GM12878 (cell line): ENCODE results near the gene CACNG3. TPM values are rescaled to one million over a fixed set of nuclear protein-coding genes. Genes with fewer than 3 reads are reported as not detected.

ENCODE experiments used
- ATAC-seq: fragments of 200-7000 bp; cut with Tn5 transposase; 3 replicates; pipeline ENCODE4 v1.9.1; 2020; ENCODE audit warnings: mild to moderate bottlenecking, moderate library complexity
- BruUV-seq: library from RNA; stranded (reverse); fragments of 400-500 nt; replicated peaks from 2 replicates; lab custom pipeline; 2021; lab: Mats Ljungman, UMichigan
- CTCF ChIA-PET: fragments of 300-600 bp; sonication (Branson Sonifier 250); formaldehyde crosslinking; extraction: SDS; loops from one replicate; lab custom pipeline; 2021; ENCODE audit warnings: inconsistent platforms; lab: Yijun Ruan, JAX
- POLR2A ChIA-PET: fragments of 350-600 bp; formaldehyde crosslinking; extraction: SDS; loops from one replicate; lab custom pipeline; 2021; ENCODE audit warnings: inconsistent platforms; lab: Charles Lee
- RAD21 ChIA-PET: fragments of 300-600 bp; sonication (Branson Sonifier 250); formaldehyde crosslinking; loops from one replicate; lab custom pipeline; 2023; ENCODE audit warnings: antibody characterized with exemption; ENCODE audit not compliant: unreplicated experiment; lab: Charles Lee
- SMC1A ChIA-PET: fragments of 300-600 bp; sonication (Branson Sonifier 250); formaldehyde crosslinking; loops from one replicate; lab custom pipeline; 2023; ENCODE audit not compliant: unreplicated experiment, uncharacterized antibody; lab: Charles Lee
- DNase-seq: peaks from one replicate; pipeline ENCODE4 v3.0.0-alpha.2; 2011; ENCODE audit warnings: low read depth, low spot score
- FAIRE-seq: peaks from 3 replicates; lab custom pipeline; 2011; peaks lifted over from hg19 to GRCh38; lab: Jason Lieb, UNC
- H2AFZ ChIP-seq: 2 replicates; pipeline ENCODE4 v1.6.0; 2011; ENCODE audit warnings: low read depth, low read length, control low read depth; ENCODE audit not compliant: control insufficient read depth
- H3K27ac ChIP-seq: 2 replicates; pipeline ENCODE4 v1.5.1; 2011; ENCODE audit warnings: control low read depth; ENCODE audit not compliant: control insufficient read depth, insufficient read depth
- H3K27me3 ChIP-seq, 2 experiments: replicated peaks in 1 of 2; 2 replicates each; pipeline versions ENCODE4 v1.6.0 to v1.6.1; 2011; ENCODE audit warnings: low read length in 1 of 2; ENCODE audit not compliant: control insufficient read depth in 2 of 2, insufficient read depth in 2 of 2
- H3K36me3 ChIP-seq, 2 experiments: 2 replicates each; pipeline ENCODE4 v1.5.1; 2011; ENCODE audit warnings: low read length in 1 of 2; ENCODE audit not compliant: control insufficient read depth in 2 of 2, insufficient read depth in 2 of 2
- H3K4me1 ChIP-seq: 2 replicates; pipeline ENCODE4 v1.6.1; 2011; ENCODE audit warnings: mild to moderate bottlenecking, low read length, moderate library complexity, mixed read lengths; ENCODE audit not compliant: control insufficient read depth, insufficient read depth
- H3K4me2 ChIP-seq: 2 replicates; pipeline ENCODE4 v1.6.0; 2011; ENCODE audit warnings: control low read depth; ENCODE audit not compliant: control insufficient read depth, insufficient read depth
- H3K4me3 ChIP-seq: fragments of 200-600 bp; sonication (generic); 2 replicates; pipeline ENCODE4 v1.5.1; 2016
- H3K79me2 ChIP-seq: 2 replicates; pipeline ENCODE4 v1.6.0; 2011; ENCODE audit warnings: low read length; ENCODE audit not compliant: control insufficient read depth, insufficient read depth
- H3K9ac ChIP-seq: 2 replicates; pipeline ENCODE4 v1.8.0; 2011; ENCODE audit warnings: low read length, control low read depth, mixed read lengths; ENCODE audit not compliant: control insufficient read depth, insufficient read depth
- H3K9me3 ChIP-seq: replicated peaks from 3 replicates; pipeline ENCODE4 v1.5.1; 2011; ENCODE audit warnings: mild to moderate bottlenecking, low read length; ENCODE audit not compliant: control insufficient read depth, insufficient read depth
- H4K20me1 ChIP-seq: 2 replicates; pipeline ENCODE4 v1.6.0; 2011; ENCODE audit not compliant: control insufficient read depth, insufficient read depth
- CUX1 ChIP-seq: IDR thresholded peaks from 2 replicates; pipeline ENCODE4 v1.6.1; 2012; ENCODE audit warnings: improper control_type of control experiment, low read depth, low read length; ENCODE audit not compliant: insufficient replicate concordance
- MXI1 ChIP-seq: fragments of 150-350 bp; IDR thresholded peaks from 2 replicates; pipeline ENCODE4 v1.6.1; 2011; ENCODE audit warnings: low read depth, mild to moderate bottlenecking, inconsistent platforms, low read length, improper control_type of control experiment
- PAX5 ChIP-seq: IDR thresholded peaks from 2 replicates; pipeline ENCODE4 v1.6.1; 2011; ENCODE audit warnings: low read depth, low read length, borderline replicate concordance
- RCOR1 ChIP-seq: conservative IDR thresholded peaks from 2 replicates; pipeline ENCODE4 v1.6.1; 2012; ENCODE audit warnings: low read depth, low read length, improper control_type of control experiment
- SUZ12 ChIP-seq: fragments of 200-600 bp; sonication (generic); IDR thresholded peaks from one replicate; pipeline ENCODE4 v1.6.1; 2018; ENCODE audit warnings: antibody characterized with exemption, mild to moderate bottlenecking; ENCODE audit not compliant: unreplicated experiment
- TCF12 ChIP-seq: IDR thresholded peaks from 2 replicates; pipeline ENCODE4 v1.6.1; 2011; ENCODE audit warnings: low read depth, mild to moderate bottlenecking, low read length
- WRNIP1 ChIP-seq: IDR thresholded peaks from 2 replicates; pipeline ENCODE4 v1.6.1; 2011; ENCODE audit warnings: low read depth, low read length, improper control_type of control experiment, borderline replicate concordance
- ZNF24 ChIP-seq: fragments of 450-650 bp; IDR thresholded peaks from 2 replicates; pipeline ENCODE4 v1.6.1; 2017; ENCODE audit warnings: antibody characterized with exemption, mild to moderate bottlenecking
- WGBS: methylation state at CpG from one replicate; pipeline ENCODE4 v1.1.6; 2016; ENCODE audit warnings: low lambda C conversion rate; ENCODE audit not compliant: insufficient replicate concordance, insufficient coverage; ENCODE audit errors: missing lambda C conversion rate; 5-methylcytosine and 5-hydroxymethylcytosine counted together
- in situ Hi-C: fragments of 300-500 bp; cut with MboI; formaldehyde crosslinking; loops from 9 replicates; pipeline ENCODE4 v1.14.3; 2018; ENCODE audit warnings: mixed read lengths
- intact Hi-C: fragments of 100-400 bp; cut with micrococcal nuclease; formaldehyde crosslinking; loops from one replicate; pipeline ENCODE4 v1.14.2; 2022; ENCODE audit not compliant: unreplicated experiment
- polyA plus RNA-seq, 11 experiments: library from polyadenylated mRNA; depleted of rRNA in 4 of 11; unstranded in 6 of 11; stranded (reverse) in 5 of 11; fragments of >200 nt; fragmentation: Nextera tagmentation in 4 of 11; fragmentation: Illumina TruSeq in 1 of 11; extraction: Ambion mirVana in 4 of 11; extraction: Trizol in 1 of 11; gene quantifications; 1 replicate in 1 of 11; 2 replicates in 10 of 11; pipeline versions ENCODE4 v1.2.1 to v1.2.3, GENCODE V29; 2011 to 2016; ENCODE audit warnings: inconsistent platforms in 2 of 11, missing spikeins in 2 of 11, low read depth in 1 of 11
- total RNA-seq, 4 experiments: library from RNA; depleted of rRNA in 3 of 4; stranded (reverse); fragments of >200 nt in 3 of 4; fragmentation: Illumina TruSeq in 1 of 4; extraction: Trizol in 1 of 4; gene quantifications; 2 replicates each; pipeline versions ENCODE4 v1.2.1 to v1.2.3, GENCODE V29; 2013 to 2021

The CACNG3 gene
- total and polyA plus RNA-seq, 10 of the 15 experiments (the other 5 are each of a cell fraction or from before 2014, with no cell fraction given), result 0.04 TPM; not detected in 9

- FAIRE-seq (no peak), ATAC-seq (no peak), DNase-seq (no peak)
- H4K20me1 ChIP-seq, result no peaks in the 10 kb centered on the region
- no peaks in the 10 kb centered on the region for H3K9me3 ChIP-seq
- no peak overlapping the region for H3K4me3 ChIP-seq
- in situ Hi-C loops (no loop called here), intact Hi-C loops (no loop called here)
- H3K4me1 ChIP-seq, result no peaks in the 10 kb centered on the region
- no peak overlapping the region for H3K9ac ChIP-seq
- no peak overlapping the region for H2AFZ ChIP-seq
- no peak overlapping the region for H3K27ac ChIP-seq
- no peaks in the 10 kb centered on the region for H3K36me3 ChIP-seq
- ChIA-PET RAD21 (no interaction called here), POLR2A (no interaction called here), CTCF (interaction anchor here (1.3 kb wide), 1 partner anchor 543 kb away, joined by 3 read pairs; no protein-coding TSS in a partner anchor), SMC1A (no interaction called here)
- no peaks in the 10 kb centered on the region; a peak in 1 of 4 replicates for H3K27me3 ChIP-seq
- WGBS, result 21% methylated on average over 7 of the region's 7 CpGs
- H3K4me2 ChIP-seq, result no peak overlapping the region
- TF ChIP-seq RCOR1 (no peak), TCF12 (no peak)
- no TSS peak for BruUV-seq
- no peaks in the 10 kb centered on the region for H3K79me2 ChIP-seq
Observed at GRCh38 chr16:24270721-24271442, 14.7 kb downstream of the CACNG3 start.

GRCh38 chr16:24272379-24272778, 16.2 kb downstream of the CACNG3 start:
- H3K4me1 ChIP-seq, result no peaks in the 10 kb centered on the region
- in situ Hi-C loops (no loop called here), intact Hi-C loops (no loop called here)
- DNase-seq (no peak), FAIRE-seq (no peak), ATAC-seq (no peak)
- H3K9me3 ChIP-seq, result no peaks in the 10 kb centered on the region
- no peaks in the 10 kb centered on the region for H3K79me2 ChIP-seq
- TF ChIP-seq ZNF24 (no peak), SUZ12 (no peak), CUX1 (no peak), WRNIP1 (no peak), MXI1 (no peak), PAX5 (no peak)
- H2AFZ ChIP-seq, result no peak overlapping the region
- H3K4me3 ChIP-seq, result no peak overlapping the region
- CTCF ChIA-PET, result no interaction called here
- RAD21 ChIA-PET, result no interaction called here
- BruUV-seq, result no TSS peak
- H3K27me3 ChIP-seq, result no peaks in the 10 kb centered on the region; a peak in 1 of 4 replicates
- H3K9ac ChIP-seq, result no peak overlapping the region
- H3K27ac ChIP-seq, result no peak overlapping the region
- POLR2A ChIA-PET, result no interaction called here
- H3K4me2 ChIP-seq, result no peak overlapping the region
- no peaks in the 10 kb centered on the region for H3K36me3 ChIP-seq
- SMC1A ChIA-PET, result no interaction called here
- 0% methylated on average over 1 of the region's 1 CpG for WGBS
- H4K20me1 ChIP-seq, result no peaks in the 10 kb centered on the region
